GM10847 (cell line): Measurements from ENCODE around the gene OCEL1.

Experiments
- POLR2A ChIP-seq: IDR thresholded peaks from 2 replicates; pipeline ENCODE4 v1.6.1; 2011; ENCODE audit not compliant: insufficient read length; ENCODE audit errors: extremely low read depth

OCEL1 gene

GRCh38 chr19:17264641-17264979 lies 38.6 kb downstream of the OCEL1 start, which contains the start of gene USHBP1:
USHBP1 (minus strand) TSS chr19:17264745; CDS start chr19:17264299, 446 bp downstream.
- no peak for TF ChIP-seq POLR2A

DNA sequence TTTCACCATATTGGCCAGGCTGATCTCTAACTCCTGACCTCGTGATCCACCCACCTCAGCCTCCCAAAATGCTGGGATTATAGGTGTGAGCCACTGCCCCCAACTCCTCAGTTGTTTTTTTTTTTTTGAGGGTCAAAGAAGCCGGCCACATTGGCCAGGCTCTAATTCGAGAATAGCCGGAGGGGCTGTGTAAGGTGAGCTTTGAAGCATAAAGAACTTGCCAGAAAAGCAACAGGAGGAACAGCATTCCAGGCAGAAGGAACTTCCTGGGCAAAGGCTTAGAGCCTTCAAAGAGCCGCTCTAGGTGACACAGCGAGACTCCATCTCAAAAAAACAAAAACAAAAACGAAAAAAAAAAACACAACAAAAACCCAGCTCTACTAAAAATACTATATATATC lies 40.0 kb downstream of the OCEL1 start:
- TF ChIP-seq POLR2A, result no peak

- TF ChIP-seq POLR2A, result no peak
Measured at GRCh38 chr19:17266589-17266974, 40.6 kb downstream of the OCEL1 start.

- TF ChIP-seq POLR2A, result peak; percentile 67
Measured at GRCh38 chr19:17266975-17267788, 41.2 kb downstream of the OCEL1 start, which contains the start of gene BABAM1. BABAM1 (plus strand) TSS chr19:17267443; CDS start chr19:17268807, 1,364 bp downstream.

- no peak for TF ChIP-seq POLR2A
Measured at GRCh38 chr19:17268754-17269153, 42.7 kb downstream of the OCEL1 start.

GRCh38 chr19:17275441-17276175 lies 49.6 kb downstream of the OCEL1 start:
- TF ChIP-seq POLR2A, result no peak
